ENCODE measurements around the gene DNTTIP2.

GRCh38 chr1:93842750-93843500, 36.1 kb downstream of the DNTTIP2 start:
- TF ChIP-seq CTCF (IDR thresholded peaks at IDR 0.05 in 8 of 11, conservative IDR thresholded peaks at IDR 0.05 in 3 of 11) = no peak
- TF ChIP-seq POLR2A (IDR thresholded peaks at IDR 0.05) = no peak
- TF ChIP-seq POLR2AphosphoS5 (IDR thresholded peaks at IDR 0.05) = no peak
